ENCODE measurements around the gene MS4A6A. TPM values are rescaled to one million over a fixed set of nuclear protein-coding genes. Genes with fewer than 3 reads are reported as not detected.
A peak's percentile ranks its signal among the peaks of the same experiment; 100 is the strongest.
"Not testable (repeated sequence)": the region's sequence is repeated elsewhere in the genome, so short reads cannot be mapped to it uniquely, and the experiment has no call there.

Gene MS4A6A
- total and polyA plus RNA-seq, 9 of the 15 experiments (the other 6 are each of a cell fraction or from before 2014, with no cell fraction given) = 0.57 to 9.5 (median 4.2) TPM

GRCh38 chr11:60186128-60186527 is 3.2 kb upstream of the MS4A6A start:
- Histone ChIP-seq H3K4me1 (replicated peaks in 1 of 2; ENCODE audit: control insufficient read depth in 2 of 2, insufficient read depth in 2 of 2, low read length in 2 of 2) (peaks cover 3 to 23% of the 10 kb centered on the region in 2 experiments; a peak in 2 of 5 replicates), H3K27ac (ENCODE audit: extremely low read depth, low read depth, low read length) (peak overlapping the region; percentile 63; the same call in 2 of the 3 replicates), H3K4me2 (ENCODE audit: insufficient read depth, low read length) (0 out of 2 replicates have a peak overlapping the region, but pooled peaks have one; percentile 3)
- H3K36me3 ChIP-seq (ENCODE audit: control insufficient read depth, insufficient read depth, low read length); CTCF ChIA-PET (ENCODE audit: low intra/inter-chr PET ratio); in situ Hi-C loops (cut with MboI); FAIRE-seq; POLR2A ChIA-PET; H3K9ac ChIP-seq (ENCODE audit: insufficient read depth in 1 of 2, low read depth in 2 of 2, low read length in 2 of 2); DNase-seq (ENCODE audit: extremely low read depth in 1 of 4, low spot score in 3 of 4); ATAC-seq; H2AFZ ChIP-seq (ENCODE audit: low read depth, low read length); H3K9me3 ChIP-seq (replicated peaks; ENCODE audit: control insufficient read depth, insufficient read depth, low read depth, low read length); H3K27me3 ChIP-seq (ENCODE audit: control insufficient read depth in 2 of 2, insufficient read depth in 2 of 2, low read length in 2 of 2); H3K4me3 ChIP-seq; H4K20me1 ChIP-seq (replicated peaks; ENCODE audit: control insufficient read depth, insufficient read depth, low read length); BruUV-seq (replicated peaks); H3K9me1 ChIP-seq (ENCODE audit: control insufficient read depth, insufficient read depth, low read length); intact Hi-C loops (cut with micrococcal nuclease); H3K79me2 ChIP-seq (ENCODE audit: control insufficient read depth, insufficient read depth, low read length): not testable (repeated sequence)
- WGBS (ENCODE audit: insufficient coverage, low coverage, missing lambda C conversion rate) = 77% methylated on average over 2 of the region's 2 CpGs
- TF ChIP-seq HDAC1 (IDR thresholded peaks at IDR 0.05) (peak in 1 of 2 experiments; percentile 17; a peak in 1 of 4 replicates), KDM1A (IDR thresholded peaks at IDR 0.05) (peak; percentile 62 to 71; a peak in 3 of 4 replicates)

GRCh38 chr11:60185512-60185827 is 2.6 kb upstream of the MS4A6A start:
- DNase-seq (ENCODE audit: extremely low read depth in 1 of 4, low spot score in 3 of 4) = peak in 1 of 4 experiments; percentile 62
- POLR2A ChIA-PET = interaction anchor here (0.9 kb wide), 1 partner anchor 9 kb away, joined by 4 read pairs; no protein-coding TSS in a partner anchor
- H3K4me3 ChIP-seq; H4K20me1 ChIP-seq (replicated peaks; ENCODE audit: control insufficient read depth, insufficient read depth, low read length); H2AFZ ChIP-seq (ENCODE audit: low read depth, low read length); H3K27me3 ChIP-seq (ENCODE audit: control insufficient read depth in 2 of 2, insufficient read depth in 2 of 2, low read length in 2 of 2); BruUV-seq (replicated peaks); H3K79me2 ChIP-seq (ENCODE audit: control insufficient read depth, insufficient read depth, low read length); FAIRE-seq; intact Hi-C loops (cut with micrococcal nuclease); CTCF ChIA-PET (ENCODE audit: low intra/inter-chr PET ratio); H3K9me1 ChIP-seq (ENCODE audit: control insufficient read depth, insufficient read depth, low read length); H3K9me3 ChIP-seq (replicated peaks; ENCODE audit: control insufficient read depth, insufficient read depth, low read depth, low read length); H3K36me3 ChIP-seq (ENCODE audit: control insufficient read depth, insufficient read depth, low read length); in situ Hi-C loops (cut with MboI); TF ChIP-seq FOXM1 (CRISPR knock-in tag; IDR thresholded peaks at IDR 0.05; ENCODE audit: low read depth): not testable (repeated sequence)
- H3K4me1 ChIP-seq (replicated peaks in 1 of 2; ENCODE audit: control insufficient read depth in 2 of 2, insufficient read depth in 2 of 2, low read length in 2 of 2) = peaks cover 3 to 23% of the 10 kb centered on the region in 2 experiments; a peak in 2 of 5 replicates
- H3K27ac ChIP-seq (ENCODE audit: extremely low read depth, low read depth, low read length) = peak overlapping the region; percentile 63; the same call in 2 of the 3 replicates
- WGBS (ENCODE audit: insufficient coverage, low coverage, missing lambda C conversion rate) = 0% methylated on average over 2 of the region's 2 CpGs
- peak overlapping the region; percentile 49; the same call in 1 of the 2 replicates for H3K4me2 ChIP-seq (ENCODE audit: insufficient read depth, low read length)
- peak overlapping the region in 1 of 2 experiments; percentile 28; a peak in 1 of 4 replicates for H3K9ac ChIP-seq (ENCODE audit: insufficient read depth in 1 of 2, low read depth in 2 of 2, low read length in 2 of 2)
- ATAC-seq = peak; percentile 72
- TF ChIP-seq NFIC (IDR thresholded peaks at IDR 0.05) (peak; percentile 57), ATF7 (IDR thresholded peaks at IDR 0.05) (0 out of 2 replicates have a peak, but pooled peaks have one; percentile 22), ZFX (CRISPR knock-in tag; IDR thresholded peaks at IDR 0.05) (peak; percentile 44; the same call in 1 of the 2 replicates), TRIM24 (IDR thresholded peaks at IDR 0.05) (peak; percentile 83 to 90), ZBTB33 (CRISPR knock-in tag; IDR thresholded peaks at IDR 0.05) (0 out of 2 replicates have a peak, but pooled peaks have one; percentile 18), MTA2 (IDR thresholded peaks at IDR 0.05; ENCODE audit: low read depth) (peak; percentile 73), ZBTB7A (IDR thresholded peaks at IDR 0.05; ENCODE audit: borderline replicate concordance, control insufficient read depth, low read depth, low read length) (peak; percentile 58; the same call in 1 of the 2 replicates), CC2D1A (IDR thresholded peaks at IDR 0.05) (peak; percentile 44; the same call in 1 of the 2 replicates), ARID1B (IDR thresholded peaks at IDR 0.05) (peak; percentile 92), STAT5A (IDR thresholded peaks at IDR 0.05; ENCODE audit: borderline replicate concordance, low read length) (peak; percentile 53; the same call in 1 of the 2 replicates), DMBX1 (CRISPR knock-in tag; IDR thresholded peaks at IDR 0.05; ENCODE audit: borderline replicate concordance) (peak; percentile 39; the same call in 1 of the 2 replicates), FOXM1 (IDR thresholded peaks at IDR 0.05; ENCODE audit: low read depth) (0 out of 2 replicates have a peak, but pooled peaks have one; percentile 46), RCOR1 (IDR thresholded peaks at IDR 0.05; ENCODE audit: borderline replicate concordance in 1 of 2, low read depth in 2 of 2, low read length in 2 of 2) (peak in 1 of 2 experiments; percentile 69; a peak in 1 of 4 replicates)

Data from K562 (cell line).